Small intestine (tissue), 7 donors: ENCODE results near the gene ESPNL. TPM values are rescaled to one million over a fixed set of nuclear protein-coding genes. Genes with fewer than 3 reads are reported as not detected.

Experiments
- DNase-seq, 2 donors: peaks; one replicate each; pipeline versions ENCODE4 v3.0.0 to v3.0.0-alpha.2; 2013
- FAIRE-seq: peaks from 2 replicates; lab custom pipeline; 2012; peaks lifted over from hg19 to GRCh38; lab: Jason Lieb, UNC
- H3K27ac ChIP-seq, 3 donors: one replicate each; pipeline ENCODE4 v1.5.1; 2013; ENCODE audit warnings: low read length in 2 of 3, mild to moderate bottlenecking in 2 of 3, control low read depth in 1 of 3, inconsistent platforms in 1 of 3, low read depth in 1 of 3, moderate library complexity in 1 of 3
- H3K27me3 ChIP-seq, 3 donors: one replicate each; pipeline ENCODE4 v1.6.1; 2013; ENCODE audit warnings: low read length in 3 of 3, inconsistent platforms in 1 of 3; ENCODE audit not compliant: control insufficient read depth in 3 of 3, insufficient read depth in 3 of 3
- H3K36me3 ChIP-seq, 3 donors: one replicate each; pipeline ENCODE4 v1.6.1; 2013; ENCODE audit warnings: low read length in 3 of 3, inconsistent platforms in 1 of 3, low read depth in 1 of 3, mild to moderate bottlenecking in 1 of 3, moderate library complexity in 1 of 3; ENCODE audit not compliant: control insufficient read depth in 3 of 3, insufficient read depth in 2 of 3
- H3K4me1 ChIP-seq, 3 donors: one replicate each; pipeline ENCODE4 v1.6.1; 2013; ENCODE audit warnings: low read length in 2 of 3, inconsistent platforms in 1 of 3, low read depth in 1 of 3, mild to moderate bottlenecking in 1 of 3, moderate library complexity in 1 of 3; ENCODE audit not compliant: control insufficient read depth in 3 of 3, insufficient read depth in 2 of 3
- H3K4me3 ChIP-seq, 3 donors: one replicate each; pipeline ENCODE4 v1.5.1; 2013; ENCODE audit warnings: low read length in 3 of 3, control low read depth in 1 of 3, inconsistent platforms in 1 of 3, low read depth in 1 of 3, mild to moderate bottlenecking in 1 of 3, moderate library complexity in 1 of 3
- H3K9me3 ChIP-seq, 2 donors: one replicate each; pipeline ENCODE4 v1.6.1; 2013; ENCODE audit warnings: low read depth in 1 of 2, low read length in 1 of 2; ENCODE audit not compliant: control insufficient read depth in 2 of 2, insufficient read depth in 1 of 2
- WGBS, 3 donors: extraction: QIAGEN DNeasy Blood & Tissue Kit; methylation state at CpG; one replicate each; pipeline ENCODE4 v1.1.7; 2013; 5-methylcytosine and 5-hydroxymethylcytosine counted together
- polyA plus RNA-seq, 4 donors: library from polyadenylated mRNA; stranded (reverse) in 3 of 4; unstranded in 1 of 4; fragments of 200-250 nt in 3 of 4; fragments of 120-200 nt in 1 of 4; gene quantifications; one replicate each; pipeline versions ENCODE4 v1.2.1 to v1.2.3, GENCODE V29; 2013
- donor health status: healthy with polysubstance abuse.
- donor health status: control.
- donor health status: control.
- donor health status: Bipolar disorder and iron deficiency.
- donor health status: healthy.

ESPNL gene
- polyA plus RNA-seq, 4 donors: 0.54 to 1.4 (median 0.64) TPM; not detected in 1

GRCh38 chr2:238172439-238172838 is 72.3 kb downstream of the ESPNL start:
- FAIRE-seq: no peak
- no peak overlapping the region for H3K4me3 ChIP-seq
- no peak overlapping the region for H3K27ac ChIP-seq
- no peaks in the 10 kb centered on the region for H3K4me1 ChIP-seq
- H3K9me3 ChIP-seq: no peaks in the 10 kb centered on the region
- WGBS, 3 donors: 88 to 91% (median 91%) methylated on average over 13 to 14 of the region's 14 CpGs
- no peaks in the 10 kb centered on the region for H3K27me3 ChIP-seq
- H3K36me3 ChIP-seq: peaks cover 6 to 72% (median 18%) of the 10 kb centered on the region in 3 donors
- DNase-seq: no peak

GRCh38 chr2:238173692-238174091 is 73.6 kb downstream of the ESPNL start:
- H3K36me3 ChIP-seq: peaks cover 7 to 65% (median 18%) of the 10 kb centered on the region in 3 donors
- H3K9me3 ChIP-seq: no peaks in the 10 kb centered on the region
- DNase-seq: no peak
- H3K4me3 ChIP-seq: no peak overlapping the region
- no peaks in the 10 kb centered on the region for H3K27me3 ChIP-seq
- H3K4me1 ChIP-seq: no peaks in the 10 kb centered on the region
- 90 to 96% (median 95%) methylated on average over 2 of the region's 2 CpGs for WGBS, 3 donors
- no peak for FAIRE-seq
- H3K27ac ChIP-seq: no peak overlapping the region

GRCh38 chr2:238174291-238174690 is 74.2 kb downstream of the ESPNL start:
- H3K4me3 ChIP-seq: no peak overlapping the region
- WGBS, 3 donors: 94 to 97% (median 96%) methylated on average over 8 of the region's 8 CpGs
- H3K4me1 ChIP-seq: no peaks in the 10 kb centered on the region
- no peaks in the 10 kb centered on the region for H3K9me3 ChIP-seq
- no peaks in the 10 kb centered on the region for H3K27me3 ChIP-seq
- peaks cover 7 to 64% (median 20%) of the 10 kb centered on the region in 3 donors for H3K36me3 ChIP-seq
- no peak overlapping the region for H3K27ac ChIP-seq
- DNase-seq: no peak
- FAIRE-seq: no peak

- no peak for FAIRE-seq
- Histone ChIP-seq H3K27me3 (no peaks in the 10 kb centered on the region), H3K4me1 (no peaks in the 10 kb centered on the region), H3K36me3 (peaks cover 7 to 65% (median 24%) of the 10 kb centered on the region in 3 donors), H3K4me3 (no peak overlapping the region), H3K27ac (no peak overlapping the region), H3K9me3 (no peaks in the 10 kb centered on the region)
- 50 to 72% (median 62%) methylated on average over 3 of the region's 3 CpGs for WGBS, 3 donors
- peak in 1 of 2 donors; percentile 29 for DNase-seq
These were observed 74.6 kb downstream of the ESPNL start for GRCh38 chr2:238174701-238175100.

DNA sequence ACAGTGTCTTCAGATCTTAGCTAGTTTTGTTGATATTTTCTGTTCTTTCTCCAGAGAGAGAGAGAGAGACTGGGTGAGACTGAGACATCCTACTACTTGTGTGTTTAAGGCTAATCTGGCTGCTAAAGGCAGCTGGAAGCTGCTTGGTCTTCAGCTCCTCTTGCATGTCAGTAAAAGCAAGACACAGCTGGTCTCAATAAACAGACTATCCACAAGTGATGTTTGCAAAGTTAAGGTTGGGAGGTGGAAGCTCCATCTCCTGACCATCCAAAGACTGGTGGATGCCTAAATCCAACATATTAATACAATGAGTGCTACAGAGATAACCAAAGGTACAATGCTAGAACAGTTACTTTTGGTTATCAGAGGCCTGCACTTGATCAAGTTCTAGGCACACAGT is 76.5 kb downstream of the ESPNL start:
- no peaks in the 10 kb centered on the region for H3K27me3 ChIP-seq
- H3K36me3 ChIP-seq: peaks cover 14 to 63% (median 30%) of the 10 kb centered on the region in 3 donors
- FAIRE-seq: no peak
- H3K4me1 ChIP-seq: no peaks in the 10 kb centered on the region
- H3K9me3 ChIP-seq: no peaks in the 10 kb centered on the region
- no peak overlapping the region for H3K27ac ChIP-seq
- H3K4me3 ChIP-seq: no peak overlapping the region
- DNase-seq: no peak

DNA sequence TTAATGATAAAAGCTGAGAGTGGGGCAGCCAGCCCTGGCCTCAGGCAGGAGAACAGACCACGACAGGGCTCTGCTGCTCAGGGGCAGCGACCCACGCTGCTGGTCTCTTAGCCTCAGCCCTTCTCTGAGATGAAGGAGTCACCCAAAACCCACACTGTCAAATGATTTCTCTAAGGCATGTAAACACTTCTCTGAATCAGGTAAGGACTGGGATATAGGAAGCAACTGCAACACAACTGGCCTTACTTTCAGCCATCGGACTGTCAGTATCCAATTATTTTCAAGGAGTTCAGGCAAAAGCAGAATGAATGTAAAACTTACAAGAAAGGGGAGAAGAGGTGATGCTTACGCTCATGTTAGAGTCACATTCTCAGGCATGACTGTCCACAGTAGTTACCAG is 80.4 kb downstream of the ESPNL start:
- H3K4me3 ChIP-seq: no peak overlapping the region
- no peaks in the 10 kb centered on the region for H3K9me3 ChIP-seq

GRCh38 chr2:238182362-238182761 is 82.2 kb downstream of the ESPNL start:
- H3K36me3 ChIP-seq: peaks cover 29 to 61% (median 38%) of the 10 kb centered on the region in 3 donors
- H3K4me3 ChIP-seq: no peak overlapping the region
- no peaks in the 10 kb centered on the region for H3K27me3 ChIP-seq
- FAIRE-seq (no peak), DNase-seq (no peak)
- H3K27ac ChIP-seq: no peak overlapping the region
- 68 to 82% (median 79%) methylated on average over 6 of the region's 6 CpGs for WGBS, 3 donors
- no peaks in the 10 kb centered on the region for H3K4me1 ChIP-seq
- H3K9me3 ChIP-seq: no peaks in the 10 kb centered on the region

More for the DNA sequence above, 80.4 kb downstream of the ESPNL start:
- Histone ChIP-seq H3K4me1 (no peaks in the 10 kb centered on the region), H3K27me3 (no peaks in the 10 kb centered on the region), H3K36me3 (peaks cover 25 to 54% (median 39%) of the 10 kb centered on the region in 3 donors), H3K27ac (no peak overlapping the region)
- DNase-seq (no peak), FAIRE-seq (no peak)
- 84 to 96% (median 95%) methylated on average over 5 of the region's 5 CpGs for WGBS, 3 donors

Other genes starting within 250 kb of the ESPNL start
- gene RAMP1, start 240.7 kb upstream of the ESPNL start, polyA plus RNA-seq: 100 to 1,000 TPM in 2 of 4 donors, 10 to 100 TPM in 2; 61.6 to 155 (median 88.0) TPM
- gene UBE2F, start 133.3 kb upstream of the ESPNL start, polyA plus RNA-seq: 10 to 100 TPM; 39.7 to 64.2 (median 54.7) TPM
- 10 to 100 TPM; 12.7 to 28.8 (median 23.7) TPM for gene SCLY, start 39.3 kb upstream of the ESPNL start, polyA plus RNA-seq
- under 1 TPM in 2 of 4 donors, not detected in 2; 0.07 to 0.39 TPM for gene KLHL30, start 38.3 kb downstream of the ESPNL start, polyA plus RNA-seq
- gene ERFE, start 58.6 kb downstream of the ESPNL start, polyA plus RNA-seq: 1 to 10 TPM in 1 of 4 donors, under 1 TPM in 1, not detected in 2; 0.92 to 1.8 TPM
- gene ILKAP, start 103.4 kb downstream of the ESPNL start, polyA plus RNA-seq: 10 to 100 TPM; 37.6 to 66.0 (median 46.8) TPM
- gene HES6, start 139.7 kb downstream of the ESPNL start, polyA plus RNA-seq: 10 to 100 TPM; 18.2 to 94.3 (median 29.5) TPM
- 10 to 100 TPM in 1 of 4 donors, 1 to 10 TPM in 3; 2.2 to 16.5 (median 4.1) TPM for gene PER2, start 188.3 kb downstream of the ESPNL start, polyA plus RNA-seq
- 10 to 100 TPM in 1 of 4 donors, 1 to 10 TPM in 3; 5.1 to 10.1 (median 7.5) TPM for gene TRAF3IP1, start 220.2 kb downstream of the ESPNL start, polyA plus RNA-seq